Measurements from ENCODE around the gene CFAP47.
"Not testable (repeated sequence)": the region's sequence is repeated elsewhere in the genome, so short reads cannot be mapped to it uniquely, and the experiment has no call there.

Gene CFAP47

GRCh38 chrX:36071061-36071460, 151.5 kb downstream of the CFAP47 start:
- DNase-seq (ENCODE audit: low read depth, low spot score), result no peak
- Histone ChIP-seq H3K9me3 (ENCODE audit: control insufficient read depth, insufficient read depth, low read length) (no peaks in the 10 kb centered on the region), H3K4me1 (ENCODE audit: control insufficient read depth, insufficient read depth, low read length) (no peaks in the 10 kb centered on the region), H3K4me3 (ENCODE audit: low read length) (no peak overlapping the region), H3K27ac (ENCODE audit: low read length) (no peak overlapping the region), H3K27me3 (ENCODE audit: control insufficient read depth, insufficient read depth, low read length) (no peaks in the 10 kb centered on the region), H3K36me3 (ENCODE audit: control insufficient read depth, insufficient read depth, low read length) (no peaks in the 10 kb centered on the region)
- WGBS (ENCODE audit: insufficient coverage, insufficient read length), result no CpG with 5 or more reads among the region's 2 CpGs

GRCh38 chrX:36075009-36075408, 155.5 kb downstream of the CFAP47 start:
- not testable (repeated sequence) for H3K27me3 ChIP-seq (ENCODE audit: control insufficient read depth, insufficient read depth, low read length); H3K4me1 ChIP-seq (ENCODE audit: control insufficient read depth, insufficient read depth, low read length); H3K27ac ChIP-seq (ENCODE audit: low read length); H3K4me3 ChIP-seq (ENCODE audit: low read length); H3K36me3 ChIP-seq (ENCODE audit: control insufficient read depth, insufficient read depth, low read length); DNase-seq (ENCODE audit: low read depth, low spot score); H3K9me3 ChIP-seq (ENCODE audit: control insufficient read depth, insufficient read depth, low read length)
- no CpG with 5 or more reads among the region's 5 CpGs for WGBS (ENCODE audit: insufficient coverage, insufficient read length)

GRCh38 chrX:36083256-36083655, 163.7 kb downstream of the CFAP47 start:
- Histone ChIP-seq H3K27ac (ENCODE audit: low read length) (no peak overlapping the region), H3K4me3 (ENCODE audit: low read length) (no peak overlapping the region), H3K27me3 (ENCODE audit: control insufficient read depth, insufficient read depth, low read length) (no peaks in the 10 kb centered on the region), H3K36me3 (ENCODE audit: control insufficient read depth, insufficient read depth, low read length) (no peaks in the 10 kb centered on the region), H3K9me3 (ENCODE audit: control insufficient read depth, insufficient read depth, low read length) (no peaks in the 10 kb centered on the region), H3K4me1 (ENCODE audit: control insufficient read depth, insufficient read depth, low read length) (no peaks in the 10 kb centered on the region)
- DNase-seq (ENCODE audit: low read depth, low spot score), result no peak
- no CpG with 5 or more reads among the region's 1 CpG for WGBS (ENCODE audit: insufficient coverage, insufficient read length)

GRCh38 chrX:36087366-36087765, 167.8 kb downstream of the CFAP47 start:
- no peak for DNase-seq (ENCODE audit: low read depth, low spot score)
- WGBS (ENCODE audit: insufficient coverage, insufficient read length), result no CpG with 5 or more reads among the region's 2 CpGs

GRCh38 chrX:36088939-36089338, 169.4 kb downstream of the CFAP47 start:
- DNase-seq (ENCODE audit: low read depth, low spot score); H3K27ac ChIP-seq (ENCODE audit: low read length); H3K36me3 ChIP-seq (ENCODE audit: control insufficient read depth, insufficient read depth, low read length); H3K27me3 ChIP-seq (ENCODE audit: control insufficient read depth, insufficient read depth, low read length); H3K4me1 ChIP-seq (ENCODE audit: control insufficient read depth, insufficient read depth, low read length); H3K9me3 ChIP-seq (ENCODE audit: control insufficient read depth, insufficient read depth, low read length); H3K4me3 ChIP-seq (ENCODE audit: low read length): not testable (repeated sequence)
- WGBS (ENCODE audit: insufficient coverage, insufficient read length), result no CpG with 5 or more reads among the region's 10 CpGs

More at GRCh38 chrX:36087366-36087765, 167.8 kb downstream of the CFAP47 start:
- no peaks in the 10 kb centered on the region for H3K4me1 ChIP-seq (ENCODE audit: control insufficient read depth, insufficient read depth, low read length)
- H3K36me3 ChIP-seq (ENCODE audit: control insufficient read depth, insufficient read depth, low read length), result no peaks in the 10 kb centered on the region
- no peaks in the 10 kb centered on the region for H3K27me3 ChIP-seq (ENCODE audit: control insufficient read depth, insufficient read depth, low read length)
- no peak overlapping the region for H3K27ac ChIP-seq (ENCODE audit: low read length)
- no peak overlapping the region for H3K4me3 ChIP-seq (ENCODE audit: low read length)
- no peaks in the 10 kb centered on the region for H3K9me3 ChIP-seq (ENCODE audit: control insufficient read depth, insufficient read depth, low read length)

GRCh38 chrX:36102425-36102824, 182.9 kb downstream of the CFAP47 start:
- Histone ChIP-seq H3K9me3 (ENCODE audit: control insufficient read depth, insufficient read depth, low read length) (no peaks in the 10 kb centered on the region), H3K4me1 (ENCODE audit: control insufficient read depth, insufficient read depth, low read length) (no peaks in the 10 kb centered on the region), H3K36me3 (ENCODE audit: control insufficient read depth, insufficient read depth, low read length) (no peaks in the 10 kb centered on the region), H3K27me3 (ENCODE audit: control insufficient read depth, insufficient read depth, low read length) (no peaks in the 10 kb centered on the region), H3K4me3 (ENCODE audit: low read length) (no peak overlapping the region), H3K27ac (ENCODE audit: low read length) (no peak overlapping the region)
- no peak for DNase-seq (ENCODE audit: low read depth, low spot score)
- no CpG with 5 or more reads among the region's 2 CpGs for WGBS (ENCODE audit: insufficient coverage, insufficient read length)

- no peak overlapping the region for H3K4me3 ChIP-seq (ENCODE audit: low read length)
- H3K27me3 ChIP-seq (ENCODE audit: control insufficient read depth, insufficient read depth, low read length), result no peaks in the 10 kb centered on the region
- H3K27ac ChIP-seq (ENCODE audit: low read length), result no peak overlapping the region
- no peaks in the 10 kb centered on the region for H3K36me3 ChIP-seq (ENCODE audit: control insufficient read depth, insufficient read depth, low read length)
- H3K4me1 ChIP-seq (ENCODE audit: control insufficient read depth, insufficient read depth, low read length), result no peaks in the 10 kb centered on the region
- WGBS (ENCODE audit: insufficient coverage, insufficient read length), result no CpG with 5 or more reads among the region's 5 CpGs
- DNase-seq (ENCODE audit: low read depth, low spot score), result no peak
- H3K9me3 ChIP-seq (ENCODE audit: control insufficient read depth, insufficient read depth, low read length), result no peaks in the 10 kb centered on the region
These were observed 196.7 kb downstream of the CFAP47 start for GRCh38 chrX:36116222-36116621.

GRCh38 chrX:36159254-36159653, 239.7 kb downstream of the CFAP47 start:
- no CpG with 5 or more reads among the region's 7 CpGs for WGBS (ENCODE audit: insufficient coverage, insufficient read length)
- H3K9me3 ChIP-seq (ENCODE audit: control insufficient read depth, insufficient read depth, low read length), result no peaks in the 10 kb centered on the region
- DNase-seq (ENCODE audit: low read depth, low spot score), result no peak
- no peaks in the 10 kb centered on the region for H3K27me3 ChIP-seq (ENCODE audit: control insufficient read depth, insufficient read depth, low read length)
- no peak overlapping the region for H3K4me3 ChIP-seq (ENCODE audit: low read length)
- H3K36me3 ChIP-seq (ENCODE audit: control insufficient read depth, insufficient read depth, low read length), result no peaks in the 10 kb centered on the region
- H3K4me1 ChIP-seq (ENCODE audit: control insufficient read depth, insufficient read depth, low read length), result no peaks in the 10 kb centered on the region
- H3K27ac ChIP-seq (ENCODE audit: low read length), result no peak overlapping the region

GRCh38 chrX:36160081-36160480, 240.5 kb downstream of the CFAP47 start:
- Histone ChIP-seq H3K4me1 (ENCODE audit: control insufficient read depth, insufficient read depth, low read length) (no peaks in the 10 kb centered on the region), H3K36me3 (ENCODE audit: control insufficient read depth, insufficient read depth, low read length) (no peaks in the 10 kb centered on the region), H3K27ac (ENCODE audit: low read length) (no peak overlapping the region), H3K9me3 (ENCODE audit: control insufficient read depth, insufficient read depth, low read length) (no peaks in the 10 kb centered on the region), H3K27me3 (ENCODE audit: control insufficient read depth, insufficient read depth, low read length) (no peaks in the 10 kb centered on the region), H3K4me3 (ENCODE audit: low read length) (no peak overlapping the region)
- DNase-seq (ENCODE audit: low read depth, low spot score), result no peak

- H3K36me3 ChIP-seq (ENCODE audit: control insufficient read depth, insufficient read depth, low read length), result no peaks in the 10 kb centered on the region
- H3K4me1 ChIP-seq (ENCODE audit: control insufficient read depth, insufficient read depth, low read length), result no peaks in the 10 kb centered on the region
- no peaks in the 10 kb centered on the region for H3K27me3 ChIP-seq (ENCODE audit: control insufficient read depth, insufficient read depth, low read length)
- no peak overlapping the region for H3K27ac ChIP-seq (ENCODE audit: low read length)
- DNase-seq (ENCODE audit: low read depth, low spot score), result no peak
- H3K9me3 ChIP-seq (ENCODE audit: control insufficient read depth, insufficient read depth, low read length), result no peaks in the 10 kb centered on the region
- no peak overlapping the region for H3K4me3 ChIP-seq (ENCODE audit: low read length)
These were observed 279.0 kb downstream of the CFAP47 start for GRCh38 chrX:36198575-36198974.

GRCh38 chrX:36199928-36200327, 280.4 kb downstream of the CFAP47 start:
- Histone ChIP-seq H3K4me3 (ENCODE audit: low read length) (no peak overlapping the region), H3K27ac (ENCODE audit: low read length) (no peak overlapping the region), H3K27me3 (ENCODE audit: control insufficient read depth, insufficient read depth, low read length) (no peaks in the 10 kb centered on the region), H3K4me1 (ENCODE audit: control insufficient read depth, insufficient read depth, low read length) (no peaks in the 10 kb centered on the region), H3K36me3 (ENCODE audit: control insufficient read depth, insufficient read depth, low read length) (no peaks in the 10 kb centered on the region), H3K9me3 (ENCODE audit: control insufficient read depth, insufficient read depth, low read length) (no peaks in the 10 kb centered on the region)
- DNase-seq (ENCODE audit: low read depth, low spot score), result no peak
